ENCODE results near the gene MAP4K2. TPM values are rescaled to one million over a fixed set of nuclear protein-coding genes. Genes with fewer than 3 reads are reported as not detected.
A peak's percentile ranks its signal among the peaks of the same experiment; 100 is the strongest.

The MAP4K2 gene
- total RNA-seq, 1 experiment from 2014 or later, result 16.8 TPM

DNA sequence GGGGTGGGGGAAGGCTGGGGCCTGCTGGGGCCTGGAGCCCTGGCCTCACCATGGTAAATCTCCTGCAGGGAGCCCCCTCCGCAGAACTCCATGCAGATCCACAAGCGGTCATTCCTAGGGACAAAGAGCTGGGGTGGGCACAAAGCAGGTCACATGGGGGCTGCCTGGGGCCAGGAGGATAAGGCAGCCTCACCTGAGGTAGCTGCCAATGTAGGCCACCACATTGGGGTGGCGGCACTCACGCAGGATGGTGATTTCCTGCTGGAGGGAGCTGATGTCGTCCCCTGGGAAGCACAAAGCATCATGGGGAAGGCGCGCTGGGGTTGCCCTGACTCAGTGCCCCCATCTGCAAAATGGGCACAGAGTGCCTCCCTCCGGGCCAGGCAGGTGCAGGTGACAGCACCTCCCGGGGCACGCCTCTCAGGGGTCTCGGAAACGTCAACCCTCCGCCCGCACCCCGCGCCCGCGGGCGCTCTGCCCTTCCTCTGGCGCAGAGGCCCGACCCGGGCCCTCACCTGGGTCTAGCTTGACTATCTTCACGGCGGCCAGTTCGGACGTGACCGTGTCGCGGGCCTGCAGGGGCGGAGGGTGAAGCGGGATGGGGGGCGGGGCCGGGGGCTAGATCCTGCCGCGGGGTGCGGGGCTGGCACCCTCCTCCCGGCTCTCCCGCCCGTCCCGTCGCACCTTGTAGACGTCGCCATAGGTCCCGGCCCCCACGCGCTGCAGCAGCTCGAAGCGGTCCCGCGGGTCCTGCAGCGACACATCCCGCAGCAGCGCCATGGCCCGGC is 450 bp downstream of the MAP4K2 start:
- H3K4me1 ChIP-seq, result peaks cover 20% of the 10 kb centered on the region
- CTCF ChIA-PET, result interaction anchor here (0.5 to 1.0 kb wide), 3 partner anchors 15 to 1584 kb away, joined by 3 read pairs; partner anchors contain the start of gene SF1
- no peaks in the 10 kb centered on the region for H3K9me3 Mint-ChIP-seq (ENCODE audit: unreplicated experiment)

DNA sequence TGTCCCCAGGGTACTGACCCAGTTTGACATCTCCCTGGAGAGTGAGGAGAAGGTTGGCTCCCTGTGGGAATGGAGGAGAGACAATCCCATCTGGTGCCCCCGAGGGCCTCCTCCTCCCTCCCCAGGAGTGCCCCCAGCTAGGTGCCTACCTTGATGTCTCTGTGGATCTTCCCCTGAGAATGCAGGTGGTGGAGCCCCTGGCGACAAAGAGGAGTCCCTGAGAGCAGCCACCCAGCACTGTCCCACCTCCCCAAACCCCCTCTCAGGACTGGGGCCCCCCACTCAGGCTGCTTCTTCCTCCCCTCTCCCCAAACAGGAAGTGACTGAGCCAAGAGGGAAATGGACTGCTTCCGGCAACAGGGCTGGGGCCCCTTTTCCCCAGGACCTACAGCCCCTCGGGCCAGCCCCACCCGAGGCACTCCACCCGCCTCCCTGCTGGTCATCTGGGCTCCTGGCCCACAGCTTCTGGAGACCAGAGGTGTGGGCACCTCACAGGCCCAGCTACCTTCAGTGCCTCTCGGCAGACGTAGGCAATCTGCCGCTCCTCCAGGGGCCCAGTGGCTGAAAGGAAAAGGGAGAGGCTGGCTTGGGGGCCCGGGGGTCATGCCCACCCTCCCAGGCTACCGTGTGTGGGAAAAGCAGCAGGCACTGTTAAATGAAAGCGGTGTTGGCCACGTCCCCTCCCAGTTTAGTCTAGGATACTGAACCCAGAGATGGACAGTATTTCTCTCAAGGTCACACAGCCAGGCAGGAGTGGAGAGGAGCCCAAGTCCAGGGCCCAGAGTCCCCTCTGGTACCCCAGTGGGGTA is 1.2 kb downstream of the MAP4K2 start:
- intact Hi-C loops (cut with micrococcal nuclease; ENCODE audit: unreplicated experiment), result loop anchor here (2.0 to 5.0 kb wide), 3 partner anchors 23 to 91 kb away; partner anchors contain the start of genes CDC42BPG and SF1
- Mint-ChIP-seq H3K36me3 (ENCODE audit: insufficient read depth, unreplicated experiment) (peaks cover 16% of the 10 kb centered on the region), H3K9me3 (ENCODE audit: unreplicated experiment) (no peaks in the 10 kb centered on the region), H3K4me3 (ENCODE audit: unreplicated experiment) (peak overlapping the region; percentile 87), H3K27me3 (ENCODE audit: insufficient read depth, unreplicated experiment) (no peaks in the 10 kb centered on the region), H3K27ac (ENCODE audit: unreplicated experiment) (no peak overlapping the region), H3K4me1 (ENCODE audit: low read depth, unreplicated experiment) (peaks cover 9% of the 10 kb centered on the region)
- CTCF ChIA-PET, result no interaction called here
- H3K4me1 ChIP-seq, result peaks cover 20% of the 10 kb centered on the region
- peaks cover 2% of the 10 kb centered on the region; the same call in 1 of the 2 replicates for H3K36me3 ChIP-seq (ENCODE audit: control insufficient read depth, insufficient read depth, low read length)
- no TSS peak for BruUV-seq (replicated peaks)
- POLR2A ChIA-PET, result no interaction called here
- H3K4me3 ChIP-seq (ENCODE audit: low read depth, low read length), result no peak overlapping the region
- no peaks in the 10 kb centered on the region for H3K27me3 ChIP-seq (replicated peaks; ENCODE audit: control insufficient read depth, insufficient read depth, low read length)
- TF ChIP-seq, protein P1, sequence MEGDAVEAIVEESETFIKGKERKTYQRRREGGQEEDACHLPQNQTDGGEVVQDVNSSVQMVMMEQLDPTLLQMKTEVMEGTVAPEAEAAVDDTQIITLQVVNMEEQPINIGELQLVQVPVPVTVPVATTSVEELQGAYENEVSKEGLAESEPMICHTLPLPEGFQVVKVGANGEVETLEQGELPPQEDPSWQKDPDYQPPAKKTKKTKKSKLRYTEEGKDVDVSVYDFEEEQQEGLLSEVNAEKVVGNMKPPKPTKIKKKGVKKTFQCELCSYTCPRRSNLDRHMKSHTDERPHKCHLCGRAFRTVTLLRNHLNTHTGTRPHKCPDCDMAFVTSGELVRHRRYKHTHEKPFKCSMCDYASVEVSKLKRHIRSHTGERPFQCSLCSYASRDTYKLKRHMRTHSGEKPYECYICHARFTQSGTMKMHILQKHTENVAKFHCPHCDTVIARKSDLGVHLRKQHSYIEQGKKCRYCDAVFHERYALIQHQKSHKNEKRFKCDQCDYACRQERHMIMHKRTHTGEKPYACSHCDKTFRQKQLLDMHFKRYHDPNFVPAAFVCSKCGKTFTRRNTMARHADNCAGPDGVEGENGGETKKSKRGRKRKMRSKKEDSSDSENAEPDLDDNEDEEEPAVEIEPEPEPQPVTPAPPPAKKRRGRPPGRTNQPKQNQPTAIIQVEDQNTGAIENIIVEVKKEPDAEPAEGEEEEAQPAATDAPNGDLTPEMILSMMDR (IDR thresholded peaks at IDR 0.05; ENCODE audit: insufficient read depth in 1 of 2, low read depth in 1 of 2, low read length in 1 of 2, severe bottlenecking in 1 of 2, unreplicated experiment in 1 of 2), result no peak
- no peak for DNase-seq
- no peaks in the 10 kb centered on the region for H3K9me3 ChIP-seq

More for the DNA sequence above, 450 bp downstream of the MAP4K2 start:
- peaks cover 9% of the 10 kb centered on the region for H3K4me1 Mint-ChIP-seq (ENCODE audit: low read depth, unreplicated experiment)
- H3K36me3 Mint-ChIP-seq (ENCODE audit: insufficient read depth, unreplicated experiment), result peaks cover 16% of the 10 kb centered on the region
- Histone ChIP-seq H3K27me3 (replicated peaks; ENCODE audit: control insufficient read depth, insufficient read depth, low read length) (no peaks in the 10 kb centered on the region), H3K9me3 (no peaks in the 10 kb centered on the region), H3K4me3 (ENCODE audit: low read depth, low read length) (peak overlapping the region; percentile 75), H3K36me3 (ENCODE audit: control insufficient read depth, insufficient read depth, low read length) (peaks cover 2% of the 10 kb centered on the region; the same call in 1 of the 2 replicates)
- no peak overlapping the region for H3K27ac Mint-ChIP-seq (ENCODE audit: unreplicated experiment)
- intact Hi-C loops (cut with micrococcal nuclease; ENCODE audit: unreplicated experiment), result loop anchor here (2.0 to 5.0 kb wide), 3 partner anchors 24 to 90 kb away; partner anchors contain the start of genes CDC42BPG and SF1
- POLR2A ChIA-PET, result interaction anchor here (0.5 to 1.9 kb wide), 4 partner anchors 24 to 207 kb away, joined by 3 to 18 read pairs (median 8); partner anchors contain the start of gene SF1
- peak overlapping the region; percentile 87 for H3K4me3 Mint-ChIP-seq (ENCODE audit: unreplicated experiment)
- TF ChIP-seq, protein P1 (IDR thresholded peaks at IDR 0.05; ENCODE audit: insufficient read depth in 1 of 2, low read depth in 1 of 2, low read length in 1 of 2, severe bottlenecking in 1 of 2, unreplicated experiment in 1 of 2), result no peak
- BruUV-seq (replicated peaks), result no TSS peak
- no peaks in the 10 kb centered on the region for H3K27me3 Mint-ChIP-seq (ENCODE audit: insufficient read depth, unreplicated experiment)
- no peak for DNase-seq

DNA sequence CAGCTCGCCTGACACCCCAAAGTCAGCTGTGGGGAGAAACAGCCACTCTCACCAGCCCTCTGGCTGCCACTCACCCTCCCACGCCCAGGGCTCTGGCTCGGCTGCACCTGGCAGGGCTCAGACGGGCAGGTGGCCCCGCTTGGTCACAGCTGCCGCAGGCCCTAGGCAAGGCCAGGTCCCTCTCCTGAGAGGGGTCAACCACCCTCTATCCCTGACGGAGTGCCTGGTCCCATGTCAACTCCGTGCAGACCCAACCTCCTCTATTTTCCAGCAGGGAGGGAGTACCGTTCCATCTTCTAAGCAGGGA is 1.9 kb downstream of the MAP4K2 start:
- Mint-ChIP-seq H3K27me3 (ENCODE audit: insufficient read depth, unreplicated experiment) (no peaks in the 10 kb centered on the region), H3K4me3 (ENCODE audit: unreplicated experiment) (no peak overlapping the region), H3K36me3 (ENCODE audit: insufficient read depth, unreplicated experiment) (peaks cover 16% of the 10 kb centered on the region), H3K27ac (ENCODE audit: unreplicated experiment) (no peak overlapping the region), H3K4me1 (ENCODE audit: low read depth, unreplicated experiment) (peaks cover 9% of the 10 kb centered on the region), H3K9me3 (ENCODE audit: unreplicated experiment) (no peaks in the 10 kb centered on the region)
- Histone ChIP-seq H3K27me3 (replicated peaks; ENCODE audit: control insufficient read depth, insufficient read depth, low read length) (no peaks in the 10 kb centered on the region), H3K4me3 (ENCODE audit: low read depth, low read length) (no peak overlapping the region), H3K4me1 (peaks cover 20% of the 10 kb centered on the region), H3K9me3 (no peaks in the 10 kb centered on the region), H3K36me3 (ENCODE audit: control insufficient read depth, insufficient read depth, low read length) (peaks cover 2% of the 10 kb centered on the region; the same call in 1 of the 2 replicates)
- TF ChIP-seq, protein P1 (IDR thresholded peaks at IDR 0.05; ENCODE audit: insufficient read depth in 1 of 2, low read depth in 1 of 2, low read length in 1 of 2, severe bottlenecking in 1 of 2, unreplicated experiment in 1 of 2), result no peak
- no TSS peak for BruUV-seq (replicated peaks)
- ChIA-PET POLR2A (no interaction called here), CTCF (no interaction called here)
- intact Hi-C loops (cut with micrococcal nuclease; ENCODE audit: unreplicated experiment), result loop anchor here (5.0 kb wide), 2 partner anchors 41 to 91 kb away; partner anchors contain the start of gene CDC42BPG
- DNase-seq, result no peak
